ENCODE measurements around the gene ASPG.

GRCh38 chr14:104037903-104038302 lies 47.6 kb upstream of the ASPG start:
- no peak for TF ChIP-seq CTCF (conservative IDR thresholded peaks at IDR 0.05; ENCODE audit: low read length)
- no peak for TF ChIP-seq EZH2phosphoT487 (IDR thresholded peaks at IDR 0.05; ENCODE audit: borderline replicate concordance, low read depth, low read length)

Measured in OCI-LY7 (cell line).